Body of pancreas (tissue), 4 donors: ENCODE measurements around the gene SEPTIN5.

Experiments
- CTCF ChIP-seq, 7 experiments: fragments of 450-650 bp in 4 of 7; fragments of 200-600 bp in 3 of 7; sonication (generic) in 3 of 7; IDR thresholded peaks; one replicate each; pipeline ENCODE4 v1.5.1; 2016 to 2019; ENCODE audit warnings: antibody characterized with exemption in 7 of 7
- POLR2A ChIP-seq, 3 donors: fragments of 450-650 bp; IDR thresholded peaks; one replicate each; pipeline ENCODE4 v1.6.1; 2016; ENCODE audit warnings: antibody characterized with exemption in 3 of 3, mild to moderate bottlenecking in 2 of 3

GRCh38 chr22:19753090-19753842 lies 39.0 kb downstream of the SEPTIN5 start:
- TF ChIP-seq CTCF (IDR thresholded peaks at IDR 0.05) (no peak), POLR2A (IDR thresholded peaks at IDR 0.05) (no peak)
